HG02973 (cell line): ENCODE results near the gene YAP1.
"Not testable (repeated sequence)": the region's sequence is repeated elsewhere in the genome, so short reads cannot be mapped to it uniquely, and the experiment has no call there.

Source experiments
- ATAC-seq: cut with Tn5 transposase; IDR thresholded peaks from one replicate; pipeline ENCODE4 v1.9.1; 2021; ENCODE audit warnings: moderate library complexity; ENCODE audit not compliant: unreplicated experiment

The YAP1 gene

DNA sequence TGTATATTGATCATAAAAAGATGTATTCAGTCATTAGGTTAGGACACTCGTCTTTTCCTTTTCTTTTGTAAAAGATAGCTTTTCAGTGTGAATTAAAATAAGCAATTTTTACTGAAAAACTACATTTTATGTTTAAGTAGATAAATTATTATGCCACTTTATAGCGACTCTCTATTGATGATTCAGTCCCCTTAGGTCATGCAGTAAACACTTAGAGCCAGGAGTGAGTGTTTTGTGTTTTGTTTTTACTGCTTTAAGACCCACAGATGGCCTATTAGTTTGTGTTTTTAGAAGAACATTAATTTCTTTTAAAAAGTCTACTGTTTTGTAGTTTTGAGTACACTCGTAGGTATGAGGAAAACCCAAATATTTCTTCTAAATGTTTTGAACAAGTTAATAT is 86.6 kb downstream of the YAP1 start:
- no peak for ATAC-seq

DNA sequence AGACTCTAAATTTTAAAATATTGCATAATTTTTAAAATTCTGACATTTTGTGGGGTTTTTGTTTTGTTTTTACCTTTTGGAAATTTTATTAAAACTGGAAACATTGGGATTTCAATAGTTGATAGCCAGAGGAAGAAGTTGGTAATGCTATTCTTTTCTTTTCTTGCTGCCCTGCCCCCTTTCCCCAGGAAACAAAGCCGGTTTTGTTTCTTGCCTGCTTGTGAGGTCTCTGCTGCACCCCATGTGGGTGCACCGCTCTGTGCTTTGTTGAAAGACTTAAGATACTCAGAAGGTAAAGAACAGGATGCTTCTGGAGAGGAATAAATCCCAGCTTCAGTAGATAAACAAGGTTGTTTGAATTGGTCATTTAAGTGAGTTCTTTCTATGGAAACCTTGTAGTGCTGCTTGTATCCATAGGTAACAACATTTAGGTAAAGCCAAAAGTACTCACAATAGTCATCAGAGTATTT is 87.5 kb downstream of the YAP1 start:
- ATAC-seq, result no peak

DNA sequence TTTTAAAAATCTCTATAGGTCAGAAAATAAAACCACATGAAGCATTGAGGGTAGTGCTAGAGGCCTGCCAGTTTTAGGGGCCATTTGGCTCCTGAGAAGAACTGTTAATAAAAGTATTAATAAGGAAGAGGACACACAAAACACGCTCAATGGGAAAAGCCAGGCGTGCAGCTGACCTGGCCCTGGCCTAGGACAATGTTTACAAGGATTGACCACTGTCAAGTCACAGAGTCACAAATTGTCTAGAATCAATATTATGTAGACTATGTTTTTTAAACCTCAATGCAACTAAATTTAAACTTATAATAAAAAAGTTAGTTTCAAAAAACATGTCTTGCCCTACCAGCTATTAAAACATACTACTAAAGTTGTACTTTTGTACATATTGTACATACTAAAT is 89.4 kb downstream of the YAP1 start:
- ATAC-seq, result no peak

DNA sequence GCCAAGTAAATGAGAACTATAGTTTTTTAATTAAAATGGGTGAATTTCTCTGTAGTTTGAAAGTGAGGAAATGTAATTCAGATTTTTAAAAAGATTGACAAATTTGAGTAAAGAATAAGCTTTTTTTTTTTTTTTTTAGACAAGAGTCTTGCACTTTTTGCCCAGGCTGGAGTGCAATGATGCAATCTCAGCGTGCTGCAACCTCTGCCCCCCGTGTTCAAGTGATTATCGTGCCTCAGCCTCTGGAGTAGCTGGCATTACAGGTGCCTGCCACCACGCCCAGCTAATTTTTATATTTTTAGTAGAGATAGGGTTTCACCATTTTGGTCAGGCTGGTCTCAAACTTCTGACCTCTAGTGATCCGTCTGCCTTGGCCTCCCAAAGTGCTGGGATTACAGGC is 90.1 kb downstream of the YAP1 start:
- not testable (repeated sequence) for ATAC-seq

DNA sequence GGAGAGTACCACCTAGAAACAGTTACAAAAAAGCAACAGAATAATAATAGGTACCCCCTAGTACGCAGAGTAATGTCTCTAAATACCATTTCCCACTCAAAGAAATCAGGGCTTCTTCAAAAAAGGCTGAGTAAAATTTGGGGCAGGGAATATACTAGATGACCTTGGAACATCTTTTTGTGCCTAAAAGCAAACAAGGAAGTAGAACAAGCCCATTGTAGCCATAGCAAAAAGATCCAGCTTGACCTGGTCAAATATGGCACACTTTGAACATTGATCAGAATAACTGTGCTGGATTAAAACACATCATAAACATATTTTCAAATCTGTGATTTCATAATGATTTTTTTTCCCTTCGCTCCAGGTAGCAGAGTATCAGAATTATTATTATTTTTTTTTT is 91.5 kb downstream of the YAP1 start:
- no peak for ATAC-seq

DNA sequence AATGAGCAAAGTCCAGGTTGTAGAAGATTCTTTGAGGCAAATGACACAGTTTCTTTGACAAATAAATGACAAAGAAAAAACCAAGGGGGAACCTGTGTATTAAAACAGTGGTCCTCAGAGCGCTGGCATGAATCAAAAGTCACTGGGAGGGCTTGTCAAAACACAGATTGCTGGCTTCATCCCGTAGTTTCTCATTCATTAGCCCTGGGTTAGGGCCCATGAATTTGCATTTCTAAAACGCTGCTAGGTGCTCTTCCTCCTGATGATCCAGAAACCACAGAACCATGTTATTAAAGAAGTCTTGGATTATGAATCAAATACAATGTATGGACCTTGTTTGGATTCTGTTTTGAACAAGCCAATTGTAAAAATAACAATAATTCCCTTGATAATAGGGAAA is 92.7 kb downstream of the YAP1 start:
- ATAC-seq, result no peak

DNA sequence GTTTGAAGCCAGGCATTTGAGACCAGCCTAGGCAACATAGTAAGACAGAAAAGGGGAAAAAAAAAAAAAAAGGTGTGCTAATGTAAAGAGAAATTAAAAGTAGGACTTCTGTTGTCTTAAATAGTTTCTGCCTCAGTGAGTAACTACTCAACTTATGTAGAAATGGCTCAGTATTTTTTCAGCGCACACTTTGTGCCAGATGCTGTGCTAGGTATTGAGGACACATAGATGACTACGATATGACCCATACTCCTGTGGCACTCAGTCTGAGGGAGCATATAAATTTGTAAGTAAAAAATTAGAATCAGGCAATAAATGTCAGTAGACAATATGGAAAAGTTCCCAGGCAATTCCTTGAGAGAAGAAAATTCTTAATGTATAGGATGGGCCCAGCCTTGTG is 93.9 kb downstream of the YAP1 start:
- no peak for ATAC-seq

DNA sequence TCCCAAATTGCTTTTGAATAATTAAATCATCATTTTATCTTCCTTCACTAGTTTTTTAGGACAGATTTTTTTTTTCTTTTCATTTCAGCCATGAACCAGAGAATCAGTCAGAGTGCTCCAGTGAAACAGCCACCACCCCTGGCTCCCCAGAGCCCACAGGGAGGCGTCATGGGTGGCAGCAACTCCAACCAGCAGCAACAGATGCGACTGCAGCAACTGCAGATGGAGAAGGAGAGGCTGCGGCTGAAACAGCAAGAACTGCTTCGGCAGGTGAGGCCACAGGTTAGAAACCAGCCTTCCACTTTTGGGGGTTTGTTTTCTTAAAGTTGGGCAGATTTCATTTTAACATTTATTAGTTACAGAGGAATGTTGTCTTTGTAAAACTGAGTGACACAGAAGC is 95.6 kb downstream of the YAP1 start:
- ATAC-seq, result no peak

DNA sequence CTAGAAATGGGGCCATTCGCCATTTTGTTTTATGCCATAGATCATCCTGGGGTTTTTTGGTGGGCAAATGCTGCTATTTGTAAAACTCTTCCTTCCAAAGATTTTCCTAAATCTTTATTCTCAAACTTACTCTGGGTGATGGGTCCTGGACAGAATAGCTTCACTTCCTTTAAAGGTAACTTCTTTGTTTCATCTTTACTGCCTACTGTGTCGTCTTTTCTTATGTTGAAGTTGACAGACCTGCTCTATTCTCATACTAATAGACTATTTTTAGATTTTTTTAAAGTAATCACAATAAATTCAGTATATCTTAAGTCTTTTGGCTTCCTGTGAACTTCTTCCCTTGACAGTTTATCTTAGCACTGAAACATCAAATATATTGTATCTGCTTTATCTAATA is 98.6 kb downstream of the YAP1 start:
- no peak for ATAC-seq

DNA sequence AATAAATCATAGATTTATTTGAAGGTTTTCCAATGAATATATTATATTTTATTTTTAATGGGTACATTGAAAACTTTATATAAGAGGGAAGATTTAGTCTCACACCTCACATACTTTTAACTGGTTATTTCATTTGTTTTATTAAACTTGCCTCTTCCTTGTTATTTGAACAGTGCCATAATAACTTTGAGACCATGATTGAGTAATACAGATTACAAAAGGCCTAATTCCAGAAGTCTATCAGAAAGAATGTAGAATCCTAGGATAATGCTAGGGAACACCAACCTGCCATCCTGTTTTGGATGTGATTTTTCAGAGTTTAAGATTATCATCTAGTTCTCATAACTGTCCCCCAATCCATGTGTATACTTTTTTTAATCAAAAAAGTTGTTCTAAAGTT is 104.4 kb downstream of the YAP1 start:
- ATAC-seq, result no peak

DNA sequence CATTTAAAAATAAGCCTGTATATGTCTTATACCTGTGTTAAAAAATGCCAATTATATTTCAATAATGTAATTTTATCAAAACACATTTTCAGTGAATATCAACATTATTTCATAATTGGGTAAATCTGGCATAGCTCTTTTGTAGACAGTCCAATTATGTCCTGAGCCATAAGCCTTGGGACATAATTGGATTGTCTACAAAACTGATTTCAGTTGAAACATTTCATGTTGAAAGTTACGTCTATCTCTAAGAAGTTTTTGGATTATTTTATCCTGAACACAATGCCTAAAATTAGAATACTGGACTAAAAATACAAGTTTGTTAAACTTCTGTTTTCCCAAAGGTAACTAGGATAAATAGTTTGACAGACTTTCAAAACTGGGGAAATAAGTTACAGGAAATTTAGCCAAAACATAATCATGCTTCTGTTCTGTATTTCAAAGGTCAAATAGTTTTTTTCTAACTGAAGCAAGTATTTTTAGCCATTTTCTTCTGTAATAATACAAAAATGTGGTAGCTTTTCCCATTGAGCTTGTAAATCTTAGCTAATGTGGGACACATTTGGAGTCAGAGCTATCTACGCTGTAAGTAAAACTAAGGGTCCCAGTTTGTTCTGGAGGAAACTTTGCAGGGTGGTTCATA is 106.3 kb downstream of the YAP1 start:
- no peak for ATAC-seq

DNA sequence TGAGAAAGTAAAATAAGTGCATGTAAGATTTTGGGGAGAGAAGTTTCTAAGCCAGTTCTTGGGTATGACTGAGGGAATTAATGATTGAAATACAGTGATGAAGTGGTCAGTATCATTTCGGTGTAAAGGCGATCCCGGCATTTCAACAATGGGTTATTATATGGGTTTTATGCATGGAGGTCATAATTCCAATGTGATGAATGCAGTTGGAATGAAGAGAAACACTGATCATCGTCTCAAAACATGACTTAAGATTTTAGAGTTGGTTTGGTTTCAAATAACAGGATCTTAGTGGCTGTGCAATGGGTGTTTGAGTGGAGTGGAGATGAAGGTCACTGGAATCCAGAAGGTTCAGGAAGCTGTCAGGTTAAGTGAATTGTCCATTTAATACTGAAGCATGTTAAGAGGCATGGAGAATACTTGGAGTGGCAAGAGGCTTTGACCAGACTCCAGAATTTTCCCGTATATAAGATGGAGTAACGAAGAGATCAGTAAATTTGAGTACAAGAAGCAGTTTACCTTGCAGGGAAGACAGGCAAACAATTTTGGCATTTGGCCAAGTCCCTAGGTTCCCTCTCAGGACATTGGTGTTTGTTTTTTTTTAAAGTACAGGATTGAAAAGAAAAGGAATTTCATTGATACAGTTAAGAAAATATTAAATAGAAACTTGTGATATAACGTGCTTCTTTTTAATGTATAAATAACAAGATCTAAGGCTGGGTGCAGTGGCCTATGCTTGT is 110.7 kb downstream of the YAP1 start:
- no peak for ATAC-seq

DNA sequence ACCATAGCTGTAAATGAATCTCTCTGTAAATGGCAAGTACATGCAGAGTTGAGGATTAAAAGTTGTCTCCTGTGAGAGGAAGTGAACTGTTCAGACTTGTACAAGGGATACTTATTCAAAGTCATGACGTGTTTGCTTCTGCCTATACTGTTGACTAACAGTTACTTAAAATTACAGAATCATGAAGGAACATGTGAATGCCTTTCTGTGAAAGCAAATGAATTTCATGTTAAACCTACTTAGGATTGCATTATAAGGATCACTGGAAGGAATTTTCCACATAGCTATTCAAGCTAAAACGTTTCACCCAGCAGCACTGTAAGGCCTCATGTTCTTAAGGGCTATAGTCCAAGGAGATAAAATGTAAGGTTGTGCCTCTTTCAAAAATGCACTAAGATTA is 113.6 kb downstream of the YAP1 start:
- no peak for ATAC-seq

DNA sequence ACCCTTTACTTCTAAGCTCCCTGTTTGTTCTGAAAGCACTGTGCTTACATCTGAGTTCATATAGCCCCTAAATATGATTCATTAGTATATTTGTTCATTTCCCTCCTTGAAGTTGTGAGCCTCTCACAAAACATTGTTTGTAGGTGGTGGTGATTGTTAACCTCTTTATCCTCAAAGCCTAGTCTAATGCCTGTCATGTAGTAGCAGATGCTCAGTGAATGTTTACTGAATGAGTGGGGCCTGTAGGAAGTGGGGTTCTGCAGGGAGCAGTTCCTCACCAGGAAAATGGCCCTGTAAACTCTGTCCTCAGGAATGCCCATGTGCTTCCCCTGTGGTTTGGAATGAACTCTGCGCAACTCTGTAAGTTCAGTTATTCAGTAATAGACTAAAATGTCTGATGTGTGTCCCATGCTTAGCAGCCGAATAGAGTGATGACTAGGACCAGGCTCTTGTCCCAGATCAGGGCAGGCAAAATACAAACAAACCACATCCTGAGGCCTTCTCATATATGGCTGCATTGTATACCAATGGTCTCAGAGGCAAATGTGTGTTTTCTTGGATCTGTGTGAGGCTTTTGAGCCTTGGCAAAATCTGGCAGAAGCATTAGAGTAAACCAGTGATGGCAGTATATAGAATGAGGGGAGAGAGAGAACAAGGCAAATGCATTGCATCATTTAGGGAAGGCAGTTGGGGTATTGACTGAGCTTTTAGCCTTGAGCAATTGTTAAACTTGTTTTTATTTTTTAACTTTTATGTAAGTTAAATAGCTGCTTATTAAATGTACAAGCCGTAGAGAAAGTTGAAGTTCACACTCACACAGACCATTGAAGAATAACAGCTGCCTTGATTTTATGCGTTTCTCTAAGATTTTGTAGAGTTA is 115.7 kb downstream of the YAP1 start:
- ATAC-seq, result no peak

DNA sequence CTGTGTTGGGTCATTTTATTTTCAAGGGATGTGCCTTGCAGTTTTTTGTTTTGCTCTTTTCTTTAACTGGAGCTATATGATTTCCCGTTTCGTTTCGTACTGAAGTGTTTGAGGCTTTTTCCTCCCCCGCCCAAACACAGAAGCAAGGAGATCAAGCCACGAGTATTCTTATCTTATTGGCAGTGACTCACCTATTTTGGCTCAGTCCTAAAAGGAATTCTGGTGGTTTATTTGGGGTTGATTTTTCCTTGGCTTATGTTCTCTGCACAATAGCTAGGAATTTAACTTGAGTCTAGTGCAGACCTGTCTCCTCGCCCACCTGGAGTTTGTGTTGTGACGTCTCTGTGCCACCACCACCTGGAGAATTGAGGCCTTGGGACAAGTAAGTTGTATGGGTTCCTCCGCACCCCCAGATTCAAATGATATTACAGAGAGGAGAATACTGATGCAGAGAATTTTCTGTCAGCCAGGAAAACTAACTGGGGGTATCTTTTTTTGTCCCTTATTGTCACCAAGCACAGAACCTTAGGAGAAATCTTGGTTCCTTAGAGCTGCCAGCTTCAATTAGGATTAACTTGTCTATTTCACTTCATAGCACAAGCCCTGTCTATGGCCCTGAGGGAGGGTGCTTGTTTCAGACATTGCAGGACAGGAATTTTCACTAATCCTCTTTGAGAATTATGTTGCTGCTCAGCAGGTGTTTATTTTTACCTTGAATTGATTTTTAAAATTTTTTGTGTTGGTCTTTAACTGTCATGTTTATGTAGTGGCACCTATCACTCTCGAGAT is 116.6 kb downstream of the YAP1 start:
- ATAC-seq, result no peak

DNA sequence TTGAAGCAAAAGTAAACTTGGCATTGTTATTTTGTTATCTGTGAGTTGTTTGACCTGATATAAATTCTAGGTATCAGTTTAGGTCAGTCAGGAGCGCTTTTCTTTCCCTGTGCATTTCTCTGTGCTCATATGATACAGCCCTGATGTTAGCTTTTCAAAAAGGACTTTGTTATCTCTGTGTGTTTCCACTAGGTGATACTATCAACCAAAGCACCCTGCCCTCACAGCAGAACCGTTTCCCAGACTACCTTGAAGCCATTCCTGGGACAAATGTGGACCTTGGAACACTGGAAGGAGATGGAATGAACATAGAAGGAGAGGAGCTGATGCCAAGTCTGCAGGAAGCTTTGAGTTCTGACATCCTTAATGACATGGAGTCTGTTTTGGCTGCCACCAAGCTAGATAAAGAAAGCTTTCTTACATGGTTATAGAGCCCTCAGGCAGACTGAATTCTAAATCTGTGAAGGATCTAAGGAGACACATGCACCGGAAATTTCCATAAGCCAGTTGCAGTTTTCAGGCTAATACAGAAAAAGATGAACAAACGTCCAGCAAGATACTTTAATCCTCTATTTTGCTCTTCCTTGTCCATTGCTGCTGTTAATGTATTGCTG is 119.4 kb downstream of the YAP1 start:
- ATAC-seq, result no peak

DNA sequence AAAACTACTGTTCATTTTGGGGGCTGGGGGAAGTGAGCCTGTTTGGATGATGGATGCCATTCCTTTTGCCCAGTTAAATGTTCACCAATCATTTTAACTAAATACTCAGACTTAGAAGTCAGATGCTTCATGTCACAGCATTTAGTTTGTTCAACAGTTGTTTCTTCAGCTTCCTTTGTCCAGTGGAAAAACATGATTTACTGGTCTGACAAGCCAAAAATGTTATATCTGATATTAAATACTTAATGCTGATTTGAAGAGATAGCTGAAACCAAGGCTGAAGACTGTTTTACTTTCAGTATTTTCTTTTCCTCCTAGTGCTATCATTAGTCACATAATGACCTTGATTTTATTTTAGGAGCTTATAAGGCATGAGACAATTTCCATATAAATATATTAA is 119.9 kb downstream of the YAP1 start:
- no peak for ATAC-seq

DNA sequence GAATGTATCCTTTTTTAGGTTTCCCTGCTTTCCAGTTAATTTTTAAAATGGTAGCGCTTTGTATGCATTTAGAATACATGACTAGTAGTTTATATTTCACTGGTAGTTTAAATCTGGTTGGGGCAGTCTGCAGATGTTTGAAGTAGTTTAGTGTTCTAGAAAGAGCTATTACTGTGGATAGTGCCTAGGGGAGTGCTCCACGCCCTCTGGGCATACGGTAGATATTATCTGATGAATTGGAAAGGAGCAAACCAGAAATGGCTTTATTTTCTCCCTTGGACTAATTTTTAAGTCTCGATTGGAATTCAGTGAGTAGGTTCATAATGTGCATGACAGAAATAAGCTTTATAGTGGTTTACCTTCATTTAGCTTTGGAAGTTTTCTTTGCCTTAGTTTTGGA is 120.7 kb downstream of the YAP1 start:
- ATAC-seq, result no peak

DNA sequence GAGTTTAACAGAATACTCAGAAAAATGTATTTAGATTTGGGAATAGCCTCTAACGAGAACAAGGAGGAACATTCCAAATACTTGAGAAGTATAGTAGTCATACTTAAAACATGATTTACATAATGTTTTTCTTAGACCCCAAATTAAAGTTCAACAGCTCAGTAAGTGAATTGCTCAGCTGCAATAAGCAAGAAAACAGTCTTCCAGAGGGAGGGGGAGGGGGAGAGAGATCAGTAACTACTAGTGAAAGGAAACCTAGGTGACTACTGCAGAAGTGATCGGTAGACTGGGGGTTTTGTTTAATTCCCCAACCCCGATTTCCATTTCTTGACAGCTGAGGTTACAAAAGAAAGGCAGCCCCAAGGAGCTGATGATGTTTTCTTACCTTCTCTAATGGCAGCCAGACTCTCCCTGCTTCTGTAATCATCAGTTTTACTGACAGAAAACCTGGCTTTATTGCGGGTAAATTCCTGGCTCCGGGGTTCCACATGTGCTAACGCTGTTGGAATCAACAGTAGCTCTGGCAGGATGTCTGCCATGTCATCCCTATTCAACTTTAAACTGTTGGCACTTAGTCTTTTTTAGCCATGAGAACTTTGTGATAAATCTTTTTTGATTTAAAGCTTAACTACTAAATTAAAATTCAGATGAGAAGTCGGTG is 124.7 kb downstream of the YAP1 start:
- no peak for ATAC-seq

DNA sequence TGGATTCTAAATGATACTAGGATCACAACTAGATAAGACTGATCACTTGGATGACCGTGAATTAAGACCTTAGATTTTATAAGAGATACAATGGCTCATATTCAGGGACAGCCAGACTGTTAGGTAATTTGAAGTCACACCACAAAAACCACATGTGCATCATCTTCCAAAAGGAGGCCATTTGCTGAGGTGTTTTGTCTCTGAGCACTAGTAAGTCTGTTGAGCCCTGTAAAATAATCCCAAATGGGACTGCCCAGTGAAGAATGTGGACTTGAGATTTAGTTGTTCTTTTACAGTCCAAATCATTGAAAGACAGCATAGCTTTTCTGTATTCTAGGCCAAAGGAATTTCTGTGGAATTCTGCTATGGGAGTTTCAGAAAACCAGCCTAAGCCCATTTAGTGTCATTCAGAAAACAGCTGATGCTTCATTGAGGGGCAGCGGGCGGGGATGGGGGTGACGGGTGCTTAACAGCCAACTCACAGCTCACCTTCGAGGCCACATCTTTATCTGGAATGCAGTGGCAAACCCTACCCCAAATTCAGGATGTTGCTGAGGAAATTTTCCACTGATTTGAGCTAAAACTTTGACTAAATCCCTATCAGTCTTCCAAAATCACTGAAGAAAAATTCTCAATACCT is 127.0 kb downstream of the YAP1 start:
- no peak for ATAC-seq
